Measurements from ENCODE around the gene TRMT10B.
"Not testable (repeated sequence)": the region's sequence is repeated elsewhere in the genome, so short reads cannot be mapped to it uniquely, and the experiment has no call there.

The TRMT10B gene

GRCh38 chr9:37801959-37802711 lies 48.5 kb downstream of the TRMT10B start:
- POLR2A ChIA-PET (ENCODE audit: low non-redundant PET): no interaction called here
- no peak overlapping the region for H3K27ac ChIP-seq
- no peak for TF ChIP-seq CTCF (conservative IDR thresholded peaks at IDR 0.05; ENCODE audit: low read depth)
- CTCF ChIA-PET: no interaction called here
- no peak for DNase-seq (ENCODE audit: low spot score)

GRCh38 chr9:37806271-37806670 lies 52.7 kb downstream of the TRMT10B start:
- TF ChIP-seq CTCF (conservative IDR thresholded peaks at IDR 0.05; ENCODE audit: low read depth): no peak
- no peak overlapping the region for H3K27ac ChIP-seq
- ChIA-PET POLR2A (ENCODE audit: low non-redundant PET) (no interaction called here), CTCF (no interaction called here)
- DNase-seq (ENCODE audit: low spot score): no peak

GRCh38 chr9:37809676-37810075 lies 56.1 kb downstream of the TRMT10B start:
- DNase-seq (ENCODE audit: low spot score); CTCF ChIA-PET; POLR2A ChIA-PET (ENCODE audit: low non-redundant PET); H3K27ac ChIP-seq: not testable (repeated sequence)

GRCh38 chr9:37811906-37812476 lies 58.4 kb downstream of the TRMT10B start:
- no peak for TF ChIP-seq CTCF (conservative IDR thresholded peaks at IDR 0.05; ENCODE audit: low read depth)
- POLR2A ChIA-PET (ENCODE audit: low non-redundant PET): no interaction called here
- no peak overlapping the region for H3K27ac ChIP-seq
- no peak for DNase-seq (ENCODE audit: low spot score)
- CTCF ChIA-PET: interaction anchor here (1.1 kb wide), 1 partner anchor 11 kb away, joined by 3 read pairs; the partner anchor contains the start of gene DCAF10

GRCh38 chr9:37812773-37813379 lies 59.3 kb downstream of the TRMT10B start:
- POLR2A ChIA-PET (ENCODE audit: low non-redundant PET): no interaction called here
- no peak for DNase-seq (ENCODE audit: low spot score)
- CTCF ChIA-PET: no interaction called here

GRCh38 chr9:37818849-37819248 lies 65.2 kb downstream of the TRMT10B start:
- H3K27ac ChIP-seq: no peak overlapping the region
- DNase-seq (ENCODE audit: low spot score): no peak
- no peak for TF ChIP-seq CTCF (conservative IDR thresholded peaks at IDR 0.05; ENCODE audit: low read depth)
- ChIA-PET POLR2A (ENCODE audit: low non-redundant PET) (no interaction called here), CTCF (interaction anchor here (0.7 to 0.8 kb wide), 2 partner anchors 86 to 448 kb away, joined by 3 read pairs; no protein-coding TSS in a partner anchor)

More at GRCh38 chr9:37812773-37813379, 59.3 kb downstream of the TRMT10B start:
- no peak overlapping the region for H3K27ac ChIP-seq
- no peak for TF ChIP-seq CTCF (conservative IDR thresholded peaks at IDR 0.05; ENCODE audit: low read depth)

- POLR2A ChIA-PET (ENCODE audit: low non-redundant PET): no interaction called here
- no peak for TF ChIP-seq CTCF (conservative IDR thresholded peaks at IDR 0.05; ENCODE audit: low read depth)
- no peak for DNase-seq (ENCODE audit: low spot score)
- CTCF ChIA-PET: interaction anchor here (0.6 kb wide), 2 partner anchors 18 to 1004 kb away, joined by 3 to 5 read pairs; no protein-coding TSS in a partner anchor
- no peak overlapping the region for H3K27ac ChIP-seq
These were observed 66.5 kb downstream of the TRMT10B start for GRCh38 chr9:37820142-37820541.

- POLR2A ChIA-PET (ENCODE audit: low non-redundant PET); CTCF ChIA-PET; DNase-seq (ENCODE audit: low spot score); H3K27ac ChIP-seq: not testable (repeated sequence)
These were observed 71.6 kb downstream of the TRMT10B start for GRCh38 chr9:37825174-37825573.
